Mesenchymal stem cell (in vitro differentiated cells and primary cell): Measurements from ENCODE around the gene ERGIC2.
A peak's percentile ranks its signal among the peaks of the same experiment; 100 is the strongest.

Source experiments
- DNase-seq: peaks from one replicate; pipeline ENCODE4 v3.0.0-alpha.2; 2013
- H2AFZ ChIP-seq: one replicate; pipeline ENCODE4 v1.6.1; 2013; ENCODE audit warnings: low read depth, mild to moderate bottlenecking, control low read depth, inconsistent platforms, low read length, moderate library complexity
- H2AK5ac ChIP-seq: 2 replicates; pipeline ENCODE4 v1.6.1; 2013; ENCODE audit warnings: low read length, moderate library complexity, mild to moderate bottlenecking, inconsistent platforms; ENCODE audit not compliant: severe bottlenecking
- H2BK120ac ChIP-seq: one replicate; pipeline ENCODE4 v1.6.1; 2013; ENCODE audit warnings: low read depth, mild to moderate bottlenecking, inconsistent platforms, low read length, moderate library complexity
- H2BK12ac ChIP-seq, 2 experiments: one replicate each; pipeline ENCODE4 v1.6.1; 2013; ENCODE audit warnings: inconsistent platforms in 2 of 2, low read length in 2 of 2, mild to moderate bottlenecking in 2 of 2, moderate library complexity in 2 of 2, control low read depth in 1 of 2
- H2BK15ac ChIP-seq: one replicate; pipeline ENCODE4 v1.6.1; 2013; ENCODE audit warnings: mild to moderate bottlenecking, low read depth, inconsistent platforms; ENCODE audit not compliant: poor library complexity, severe bottlenecking
- H2BK5ac ChIP-seq: 2 replicates; pipeline ENCODE4 v1.6.1; 2013; ENCODE audit warnings: low read depth, mild to moderate bottlenecking, low read length, control low read depth, inconsistent platforms; ENCODE audit not compliant: poor library complexity, severe bottlenecking
- H3K14ac ChIP-seq, 2 experiments: one replicate each; pipeline ENCODE4 v1.6.1; 2013; ENCODE audit warnings: inconsistent platforms in 2 of 2, low read length in 2 of 2, control low read depth in 1 of 2, mild to moderate bottlenecking in 1 of 2, moderate library complexity in 1 of 2
- H3K18ac ChIP-seq, 2 experiments: one replicate each; pipeline ENCODE4 v1.6.1; 2013; ENCODE audit warnings: inconsistent platforms in 2 of 2, low read length in 2 of 2, control low read depth in 1 of 2, low read depth in 1 of 2, mild to moderate bottlenecking in 1 of 2
- H3K23ac ChIP-seq, 2 experiments: one replicate each; pipeline ENCODE4 v1.6.1; 2013; ENCODE audit warnings: inconsistent platforms in 2 of 2, low read length in 2 of 2, mild to moderate bottlenecking in 2 of 2, moderate library complexity in 2 of 2, control low read depth in 1 of 2
- H3K27ac ChIP-seq: 2 replicates; pipeline ENCODE4 v1.5.1; 2013; ENCODE audit warnings: mild to moderate bottlenecking, moderate library complexity, low read length, control low read depth, inconsistent platforms; ENCODE audit not compliant: poor library complexity, severe bottlenecking
- H3K27me3 ChIP-seq, 2 experiments: 2 replicates each; pipeline versions ENCODE4 v1.6.1 to v1.7.0; 2013; ENCODE audit warnings: low read length in 2 of 2, mild to moderate bottlenecking in 2 of 2, moderate library complexity in 2 of 2, control low read depth in 1 of 2, inconsistent platforms in 1 of 2; ENCODE audit not compliant: control insufficient read depth in 1 of 2, insufficient read depth in 1 of 2
- H3K36me3 ChIP-seq, 2 experiments: 2 replicates each; pipeline versions ENCODE4 v1.6.1 to v1.7.0; 2013; ENCODE audit warnings: low read length in 2 of 2, control low read depth in 1 of 2, inconsistent platforms in 1 of 2, low read depth in 1 of 2, mild to moderate bottlenecking in 1 of 2; ENCODE audit not compliant: insufficient read depth in 2 of 2, control insufficient read depth in 1 of 2
- H3K4ac ChIP-seq, 2 experiments: one replicate each; pipeline ENCODE4 v1.6.1; 2013; ENCODE audit warnings: inconsistent platforms in 2 of 2, low read length in 2 of 2, mild to moderate bottlenecking in 2 of 2, moderate library complexity in 2 of 2, control low read depth in 1 of 2, low read depth in 1 of 2
- H3K4me1 ChIP-seq: 2 replicates; pipeline ENCODE4 v1.6.1; 2013; ENCODE audit warnings: low read depth, low read length, control low read depth; ENCODE audit not compliant: control insufficient read depth, insufficient read depth
- H3K4me2 ChIP-seq: 2 replicates; pipeline ENCODE4 v1.6.1; 2013; ENCODE audit warnings: low read length, mild to moderate bottlenecking, inconsistent platforms; ENCODE audit not compliant: poor library complexity, severe bottlenecking
- H3K4me3 ChIP-seq, 2 experiments: 2 replicates each; pipeline versions ENCODE4 v1.5.1 to v1.7.0; 2013; ENCODE audit warnings: low read length in 2 of 2, mild to moderate bottlenecking in 2 of 2, control low read depth in 1 of 2, low read depth in 1 of 2; ENCODE audit not compliant: insufficient read depth in 1 of 2
- H3K79me1 ChIP-seq: replicated peaks from 2 replicates; pipeline ENCODE4 v1.6.1; 2013; ENCODE audit warnings: mild to moderate bottlenecking, control low read depth, low read length, inconsistent platforms; ENCODE audit not compliant: poor library complexity, severe bottlenecking
- H3K9ac ChIP-seq: 2 replicates; pipeline ENCODE4 v1.7.0; 2013; ENCODE audit warnings: mild to moderate bottlenecking, low read length, moderate library complexity
- H3K9me3 ChIP-seq: 2 replicates; pipeline ENCODE4 v1.7.0; 2013; ENCODE audit warnings: mild to moderate bottlenecking, low read length; ENCODE audit not compliant: control insufficient read depth
- H4K8ac ChIP-seq: one replicate; pipeline ENCODE4 v1.6.1; 2013; ENCODE audit warnings: inconsistent platforms, mild to moderate bottlenecking, low read length, moderate library complexity
- H4K91ac ChIP-seq: one replicate; pipeline ENCODE4 v1.6.1; 2013; ENCODE audit warnings: mild to moderate bottlenecking, low read length, inconsistent platforms
- WGBS: methylation state at CpG from one replicate; pipeline ENCODE4 v1.1.7; 2013; ENCODE audit warnings: mixed read lengths; 5-methylcytosine and 5-hydroxymethylcytosine counted together

Gene ERGIC2

DNA sequence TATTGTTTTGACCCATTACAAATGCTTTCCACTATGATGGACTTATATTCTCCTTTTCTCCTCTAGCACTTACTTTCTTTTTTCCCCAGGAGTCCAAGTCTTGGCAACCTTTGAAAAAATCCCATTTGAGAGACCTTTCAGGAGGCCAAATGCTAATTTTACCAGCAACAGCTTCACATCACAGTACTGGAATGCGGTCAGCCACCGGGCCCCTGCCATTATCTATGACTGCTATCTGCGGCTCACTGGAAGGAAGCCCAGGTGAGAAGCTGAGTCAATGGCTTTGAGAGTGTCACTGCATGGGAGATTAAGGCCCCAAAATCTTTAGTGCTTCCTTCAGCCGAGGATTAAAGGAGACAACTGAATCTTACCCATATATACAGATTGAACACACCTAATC is 64.2 kb downstream of the ERGIC2 start:
- Histone ChIP-seq H3K27me3 (no peaks in the 10 kb centered on the region), H2BK120ac (no peak overlapping the region), H2BK12ac (no peak overlapping the region), H3K14ac (no peak overlapping the region), H3K4me3 (no peak overlapping the region), H3K18ac (no peak overlapping the region), H3K79me1 (no peaks in the 10 kb centered on the region), H2AFZ (no peak overlapping the region), H3K4ac (no peak overlapping the region), H3K4me2 (no peak overlapping the region), H3K36me3 (peaks cover 0 to 15% of the 10 kb centered on the region in 2 experiments), H4K8ac (no peak overlapping the region), H3K9me3 (no peaks in the 10 kb centered on the region), H2BK5ac (no peak overlapping the region), H3K23ac (no peak overlapping the region), H3K27ac (no peak overlapping the region), H3K4me1 (peaks cover 2% of the 10 kb centered on the region), H4K91ac (no peak overlapping the region), H2AK5ac (no peak overlapping the region), H3K9ac (peak overlapping the region; percentile 15), H2BK15ac (no peak overlapping the region)
- DNase-seq = peak; percentile 19
- 18% methylated on average over 4 of the region's 4 CpGs for WGBS

DNA sequence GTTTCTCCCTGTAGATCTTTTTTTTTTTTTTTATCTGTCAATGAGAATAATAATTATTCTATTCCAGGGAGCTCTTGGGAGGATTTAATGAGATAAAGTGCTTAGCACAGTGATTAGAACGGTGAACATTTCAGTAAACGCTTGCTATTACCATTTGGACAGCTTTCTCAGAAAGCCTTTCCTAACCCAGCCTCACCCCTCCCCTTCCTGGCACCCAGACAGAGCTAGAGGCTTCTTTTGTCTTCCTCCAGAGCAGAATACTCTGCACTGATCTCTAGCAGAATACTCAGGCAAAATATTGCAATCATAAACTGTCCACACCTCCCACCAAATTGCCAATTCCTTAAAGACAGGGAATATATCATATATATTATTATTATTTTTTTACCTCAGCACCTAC is 66.6 kb downstream of the ERGIC2 start:
- peaks cover 0 to 20% of the 10 kb centered on the region in 2 experiments for H3K36me3 ChIP-seq
- no peak overlapping the region for H3K18ac ChIP-seq
- H3K4me1 ChIP-seq = no peaks in the 10 kb centered on the region
- no peaks in the 10 kb centered on the region for H3K27me3 ChIP-seq
- no peaks in the 10 kb centered on the region for H3K79me1 ChIP-seq
- no peak overlapping the region for H2AK5ac ChIP-seq
- no peak overlapping the region for H2AFZ ChIP-seq
- H4K91ac ChIP-seq = no peak overlapping the region
- H3K4ac ChIP-seq = no peak overlapping the region
- H3K4me2 ChIP-seq = no peak overlapping the region
- H2BK120ac ChIP-seq = no peak overlapping the region
- H3K9ac ChIP-seq = no peak overlapping the region
- H3K14ac ChIP-seq = no peak overlapping the region
- DNase-seq = no peak
- no peak overlapping the region for H3K4me3 ChIP-seq
- no peaks in the 10 kb centered on the region for H3K9me3 ChIP-seq
- 96% methylated on average over 2 of the region's 2 CpGs for WGBS
- no peak overlapping the region for H4K8ac ChIP-seq
- H2BK15ac ChIP-seq = no peak overlapping the region
- H2BK12ac ChIP-seq = no peak overlapping the region
- no peak overlapping the region for H2BK5ac ChIP-seq
- H3K23ac ChIP-seq = no peak overlapping the region
- H3K27ac ChIP-seq = no peak overlapping the region

DNA sequence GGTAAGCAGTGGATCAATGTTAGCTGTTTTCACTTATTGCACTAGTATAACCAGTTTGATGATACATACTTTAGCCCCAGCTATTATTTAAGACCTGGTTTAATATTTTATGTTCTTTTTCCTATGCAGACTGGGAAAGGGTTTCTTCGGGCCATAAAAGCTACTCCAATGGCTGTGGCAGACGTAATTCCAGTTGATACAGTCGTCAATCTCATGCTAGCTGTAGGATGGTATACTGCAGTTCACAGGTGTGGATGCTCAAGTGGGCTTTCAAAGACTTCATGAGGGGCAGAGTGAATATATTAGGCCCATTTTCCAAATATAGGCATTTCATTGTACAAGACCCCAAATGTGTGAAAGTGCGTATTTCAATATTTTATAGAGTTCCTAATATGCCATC is 70.1 kb downstream of the ERGIC2 start:
- WGBS = 98% methylated on average over 3 of the region's 4 CpGs
- Histone ChIP-seq H2AFZ (no peak overlapping the region), H3K23ac (no peak overlapping the region), H4K91ac (no peak overlapping the region), H3K4me3 (no peak overlapping the region), H3K9ac (no peak overlapping the region), H3K36me3 (peaks cover 0 to 31% of the 10 kb centered on the region in 2 experiments), H2BK15ac (no peak overlapping the region), H2BK120ac (no peak overlapping the region), H2BK5ac (no peak overlapping the region), H2BK12ac (no peak overlapping the region), H4K8ac (no peak overlapping the region), H3K4me2 (no peak overlapping the region), H3K9me3 (no peaks in the 10 kb centered on the region), H3K14ac (no peak overlapping the region), H3K27ac (no peak overlapping the region), H3K4ac (no peak overlapping the region), H3K4me1 (no peaks in the 10 kb centered on the region), H2AK5ac (no peak overlapping the region), H3K79me1 (no peaks in the 10 kb centered on the region), H3K18ac (no peak overlapping the region), H3K27me3 (no peaks in the 10 kb centered on the region)
- DNase-seq = no peak

DNA sequence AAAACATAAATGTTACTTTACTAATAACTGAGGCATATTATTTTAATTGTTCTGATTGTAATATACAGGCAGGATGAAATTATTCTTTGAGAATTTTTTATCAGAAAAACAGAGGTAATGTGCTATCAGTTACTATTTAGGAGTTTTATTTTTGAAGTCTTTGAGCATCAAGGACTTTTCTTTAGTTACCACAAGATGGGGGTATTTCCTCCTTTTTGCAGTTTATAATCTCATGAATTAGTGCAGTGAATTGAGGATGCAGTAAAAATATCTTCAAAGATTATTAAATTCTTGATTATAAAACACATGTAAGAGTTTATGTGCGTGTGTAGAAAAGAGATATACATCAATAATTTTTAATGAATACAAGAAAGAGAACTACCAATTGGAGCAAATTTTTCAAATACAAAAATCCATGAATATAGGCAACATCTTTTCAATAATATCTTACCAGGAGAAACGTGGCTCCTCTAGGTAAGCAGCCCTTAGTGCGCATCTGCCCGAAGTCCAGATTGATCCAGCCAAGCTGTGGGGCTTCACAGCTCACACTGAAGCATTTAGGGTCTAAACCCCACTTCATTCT is 71.6 kb downstream of the ERGIC2 start:
- H3K4ac ChIP-seq = no peak overlapping the region

More for the DNA sequence above, 71.6 kb downstream of the ERGIC2 start:
- no peak overlapping the region for H3K27ac ChIP-seq
- H2BK120ac ChIP-seq = no peak overlapping the region
- no peak overlapping the region for H2BK12ac ChIP-seq
- H3K4me3 ChIP-seq = no peak overlapping the region
- no peak overlapping the region for H2BK5ac ChIP-seq
- WGBS = 48% methylated on average over 3 of the region's 4 CpGs
- no peaks in the 10 kb centered on the region for H3K4me1 ChIP-seq
- H3K4me2 ChIP-seq = no peak overlapping the region
- no peak overlapping the region for H3K14ac ChIP-seq
- H3K9ac ChIP-seq = no peak overlapping the region
- H2BK15ac ChIP-seq = no peak overlapping the region
- H3K18ac ChIP-seq = no peak overlapping the region
- H3K36me3 ChIP-seq = peaks cover 0 to 31% of the 10 kb centered on the region in 2 experiments
- H3K27me3 ChIP-seq = no peaks in the 10 kb centered on the region
- H4K8ac ChIP-seq = no peak overlapping the region
- H2AK5ac ChIP-seq = no peak overlapping the region
- H3K23ac ChIP-seq = no peak overlapping the region
- no peaks in the 10 kb centered on the region for H3K79me1 ChIP-seq
- no peak overlapping the region for H4K91ac ChIP-seq
- H3K9me3 ChIP-seq = no peaks in the 10 kb centered on the region
- peak; percentile 31 for DNase-seq
- no peak overlapping the region for H2AFZ ChIP-seq
